Activated T-helper 1 cell treated with anti-CD3 and anti-CD28 coated beads, Interleukin-2, amount 50 U/mL, for 16 hours (primary cell): ENCODE results near the gene ODAD2.

Experiments
- DNase-seq, 2 donors: peaks; one replicate each; pipeline ENCODE4 v3.0.0-alpha.2; 2020; ENCODE audit warnings: low read depth in 1 of 2, low spot score in 1 of 2

ODAD2 gene

DNA sequence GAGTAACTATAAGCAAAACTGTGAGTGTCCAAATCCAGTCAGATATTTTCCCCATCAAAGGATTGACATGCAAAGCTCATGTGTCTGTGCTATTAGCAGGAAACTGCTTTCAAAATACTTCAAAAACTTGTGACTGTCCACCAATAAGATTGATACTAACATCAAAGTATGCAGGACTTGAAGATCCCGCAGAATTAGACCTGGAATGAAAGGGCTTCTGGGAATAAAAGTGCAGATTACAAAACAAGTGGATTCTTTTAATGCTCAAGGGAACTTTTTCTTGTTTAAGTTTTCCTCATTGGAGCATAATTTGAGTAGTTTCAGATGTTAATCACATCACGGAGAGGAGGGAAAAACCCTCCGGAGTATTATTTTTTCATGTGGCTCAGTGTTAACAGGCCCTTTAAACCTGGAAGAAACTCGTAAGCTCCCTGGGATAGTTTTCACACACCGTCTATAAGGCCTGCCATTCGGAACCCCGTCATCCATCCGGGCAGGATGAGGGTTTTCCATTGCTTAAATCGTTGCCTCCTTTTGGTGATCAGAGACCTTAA, 219.3 kb downstream of the ODAD2 start:
- no peak for DNase-seq

DNA sequence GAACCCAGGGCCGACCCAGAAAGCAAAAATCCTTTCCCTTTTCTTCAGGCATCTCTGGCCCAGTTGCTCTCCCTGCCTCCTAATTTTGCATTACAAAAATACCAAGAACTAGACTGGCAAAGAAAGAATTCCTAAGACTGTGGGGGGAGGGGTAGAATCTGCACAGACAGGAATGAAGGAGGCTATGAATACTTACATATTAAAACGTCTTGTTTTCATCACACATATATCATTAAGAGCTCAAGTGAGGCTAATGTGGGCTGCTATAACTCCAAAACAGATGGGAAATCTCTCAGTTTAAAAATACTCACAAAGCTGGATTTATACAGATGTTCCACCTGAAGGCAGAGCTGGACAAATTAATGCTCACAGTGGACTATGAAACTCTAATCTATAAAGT, 224.0 kb downstream of the ODAD2 start:
- no peak for DNase-seq

DNA sequence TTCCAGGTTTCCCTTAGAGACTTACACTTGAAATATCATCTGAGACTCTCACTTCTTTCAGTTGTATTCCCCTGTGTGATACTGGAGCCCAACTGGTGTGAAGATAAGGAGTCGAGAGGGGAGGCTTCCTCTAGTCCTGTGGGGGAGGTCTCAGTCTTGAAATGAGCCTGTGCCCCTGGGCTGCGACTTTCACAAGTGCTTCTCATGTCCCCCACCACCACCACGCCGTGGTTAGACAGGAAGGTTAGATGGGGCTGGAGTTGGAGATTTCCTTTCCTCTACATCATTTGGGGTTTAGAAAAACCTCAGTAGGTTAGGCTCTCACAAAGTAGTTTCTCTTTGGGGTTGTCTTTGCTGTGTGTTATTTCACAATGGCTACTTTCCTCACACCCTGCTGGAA, 227.6 kb downstream of the ODAD2 start:
- no peak for DNase-seq

DNA sequence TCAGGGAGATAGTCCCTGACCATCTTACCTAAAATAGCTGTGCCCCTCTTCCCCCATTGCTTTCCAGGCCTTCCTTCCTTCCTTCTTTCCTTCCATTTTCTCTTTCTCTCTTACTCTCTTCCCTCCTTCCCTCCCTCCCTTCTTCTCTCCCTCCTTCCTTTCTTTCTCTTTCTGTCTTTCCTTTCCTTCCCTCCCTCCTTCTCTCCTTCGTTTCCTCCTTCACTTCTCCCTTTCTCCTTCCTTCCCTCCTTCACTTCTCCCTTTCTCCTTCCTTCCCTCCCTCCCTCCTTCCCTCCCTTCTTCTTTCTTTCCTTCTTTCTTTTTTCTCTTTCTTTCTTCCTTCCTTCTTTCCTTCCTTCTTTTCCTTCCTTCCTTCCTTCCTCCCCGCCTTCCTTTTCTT, 228.7 kb downstream of the ODAD2 start:
- no peak for DNase-seq
